EL (cell line): Measurements from ENCODE around the gene PRKAR2B.
"Not testable (repeated sequence)": the region's sequence is repeated elsewhere in the genome, so short reads cannot be mapped to it uniquely, and the experiment has no call there.

Experiments used
- DNase-seq: peaks from one replicate; pipeline ENCODE4 v3.0.0-alpha.2; 2016

The PRKAR2B gene

GRCh38 chr7:107049480-107049879, 5.0 kb downstream of the PRKAR2B start:
- DNase-seq = no peak

GRCh38 chr7:107049971-107050532, 5.5 kb downstream of the PRKAR2B start:
- no peak for DNase-seq

- peak; percentile 41 for DNase-seq
Observed at GRCh38 chr7:107051376-107051775, 6.9 kb downstream of the PRKAR2B start.

GRCh38 chr7:107054965-107055364, 10.5 kb downstream of the PRKAR2B start:
- DNase-seq = not testable (repeated sequence)

GRCh38 chr7:107056058-107056457, 11.6 kb downstream of the PRKAR2B start:
- DNase-seq = not testable (repeated sequence)

- no peak for DNase-seq
Observed at GRCh38 chr7:107056728-107057473, 12.4 kb downstream of the PRKAR2B start.

- DNase-seq = no peak
Observed at GRCh38 chr7:107057474-107057833, 12.9 kb downstream of the PRKAR2B start.

- DNase-seq = no peak
Observed at GRCh38 chr7:107059468-107059867, 15.0 kb downstream of the PRKAR2B start.

- no peak for DNase-seq
Observed at GRCh38 chr7:107063245-107064120, 19.0 kb downstream of the PRKAR2B start.

GRCh38 chr7:107064255-107064654, 19.8 kb downstream of the PRKAR2B start:
- no peak for DNase-seq

GRCh38 chr7:107065929-107066247, 21.4 kb downstream of the PRKAR2B start:
- DNase-seq = no peak

- peak; percentile 50 for DNase-seq
Observed at GRCh38 chr7:107068156-107068555, 23.7 kb downstream of the PRKAR2B start.

GRCh38 chr7:107069457-107069856, 25.0 kb downstream of the PRKAR2B start:
- no peak for DNase-seq

- DNase-seq = no peak
Observed at GRCh38 chr7:107070710-107071109, 26.2 kb downstream of the PRKAR2B start.

GRCh38 chr7:107071129-107071528, 26.6 kb downstream of the PRKAR2B start:
- DNase-seq = no peak

- no peak for DNase-seq
Observed at GRCh38 chr7:107072133-107072532, 27.6 kb downstream of the PRKAR2B start.

- no peak for DNase-seq
Observed at GRCh38 chr7:107075863-107076574, 31.5 kb downstream of the PRKAR2B start.

- DNase-seq = no peak
Observed at GRCh38 chr7:107076781-107077698, 32.5 kb downstream of the PRKAR2B start.

GRCh38 chr7:107077699-107078516, 33.4 kb downstream of the PRKAR2B start:
- no peak for DNase-seq

- peak; percentile 44 for DNase-seq
Observed at GRCh38 chr7:107078517-107078966, 34.0 kb downstream of the PRKAR2B start.
